Measurements from ENCODE around the gene CACNA1C. TPM values are rescaled to one million over a fixed set of nuclear protein-coding genes. Genes with fewer than 3 reads are reported as not detected.
"Not testable (repeated sequence)": the region's sequence is repeated elsewhere in the genome, so short reads cannot be mapped to it uniquely, and the experiment has no call there.

Gene CACNA1C
- total RNA-seq, 1 donor from 2014 or later = 1.6 TPM

- Mint-ChIP-seq H3K27ac (ENCODE audit: unreplicated experiment) (no peak overlapping the region), H3K36me3 (ENCODE audit: low read depth) (no peaks in the 10 kb centered on the region), H3K9me3 (no peaks in the 10 kb centered on the region), H3K4me1 (no peaks in the 10 kb centered on the region), H3K27me3 (ENCODE audit: low read depth) (no peaks in the 10 kb centered on the region), H3K4me3 (no peak overlapping the region)
- no peak for DNase-seq (ENCODE audit: low read depth, low spot score)
- no peak for TF ChIP-seq CTCF (conservative IDR thresholded peaks at IDR 0.05)
Observed at GRCh38 chr12:2486796-2487195, 434.0 kb downstream of the CACNA1C start.

- TF ChIP-seq CTCF (conservative IDR thresholded peaks at IDR 0.05) = no peak
- Mint-ChIP-seq H3K4me3 (no peak overlapping the region), H3K36me3 (ENCODE audit: low read depth) (no peaks in the 10 kb centered on the region), H3K4me1 (no peaks in the 10 kb centered on the region), H3K27ac (ENCODE audit: unreplicated experiment) (no peak overlapping the region), H3K9me3 (no peaks in the 10 kb centered on the region), H3K27me3 (ENCODE audit: low read depth) (no peaks in the 10 kb centered on the region)
- no peak for DNase-seq (ENCODE audit: low read depth, low spot score)
Observed at GRCh38 chr12:2487278-2487677, 434.5 kb downstream of the CACNA1C start.

- Mint-ChIP-seq H3K4me1 (no peaks in the 10 kb centered on the region), H3K27me3 (ENCODE audit: low read depth) (no peaks in the 10 kb centered on the region), H3K9me3 (no peaks in the 10 kb centered on the region), H3K27ac (ENCODE audit: unreplicated experiment) (no peak overlapping the region), H3K36me3 (ENCODE audit: low read depth) (no peaks in the 10 kb centered on the region), H3K4me3 (no peak overlapping the region)
- TF ChIP-seq CTCF (conservative IDR thresholded peaks at IDR 0.05) = no peak
- DNase-seq (ENCODE audit: low read depth, low spot score) = no peak
Observed at GRCh38 chr12:2488131-2488530, 435.3 kb downstream of the CACNA1C start.

- Mint-ChIP-seq H3K4me3 (no peak overlapping the region), H3K36me3 (ENCODE audit: low read depth) (no peaks in the 10 kb centered on the region), H3K27me3 (ENCODE audit: low read depth) (no peaks in the 10 kb centered on the region), H3K9me3 (no peaks in the 10 kb centered on the region), H3K27ac (ENCODE audit: unreplicated experiment) (peak overlapping the region; percentile 19), H3K4me1 (no peaks in the 10 kb centered on the region)
- no peak for TF ChIP-seq CTCF (conservative IDR thresholded peaks at IDR 0.05)
- no peak for DNase-seq (ENCODE audit: low read depth, low spot score)
Observed at GRCh38 chr12:2488596-2488995, 435.8 kb downstream of the CACNA1C start.

GRCh38 chr12:2489275-2489674 is 436.5 kb downstream of the CACNA1C start:
- H3K9me3 Mint-ChIP-seq = no peaks in the 10 kb centered on the region
- no peak for TF ChIP-seq CTCF (conservative IDR thresholded peaks at IDR 0.05)
- no peaks in the 10 kb centered on the region for H3K27me3 Mint-ChIP-seq (ENCODE audit: low read depth)
- H3K36me3 Mint-ChIP-seq (ENCODE audit: low read depth) = no peaks in the 10 kb centered on the region
- H3K27ac Mint-ChIP-seq (ENCODE audit: unreplicated experiment) = no peak overlapping the region
- no peak for DNase-seq (ENCODE audit: low read depth, low spot score)
- H3K4me3 Mint-ChIP-seq = no peak overlapping the region
- no peaks in the 10 kb centered on the region for H3K4me1 Mint-ChIP-seq

GRCh38 chr12:2490831-2491230 is 438.0 kb downstream of the CACNA1C start:
- no peaks in the 10 kb centered on the region for H3K9me3 Mint-ChIP-seq
- no peaks in the 10 kb centered on the region for H3K36me3 Mint-ChIP-seq (ENCODE audit: low read depth)
- no peak overlapping the region for H3K27ac Mint-ChIP-seq (ENCODE audit: unreplicated experiment)
- peaks cover 7% of the 10 kb centered on the region for H3K4me1 Mint-ChIP-seq
- DNase-seq (ENCODE audit: low read depth, low spot score) = no peak
- TF ChIP-seq CTCF (conservative IDR thresholded peaks at IDR 0.05) = no peak
- no peaks in the 10 kb centered on the region for H3K27me3 Mint-ChIP-seq (ENCODE audit: low read depth)
- H3K4me3 Mint-ChIP-seq = no peak overlapping the region

- H3K4me1 Mint-ChIP-seq; H3K27me3 Mint-ChIP-seq (ENCODE audit: low read depth); DNase-seq (ENCODE audit: low read depth, low spot score); H3K4me3 Mint-ChIP-seq; H3K27ac Mint-ChIP-seq (ENCODE audit: unreplicated experiment); H3K36me3 Mint-ChIP-seq (ENCODE audit: low read depth); H3K9me3 Mint-ChIP-seq: not testable (repeated sequence)
Observed at GRCh38 chr12:2491349-2491748, 438.6 kb downstream of the CACNA1C start.
